ENCODE measurements around the gene DLG2.

DNA sequence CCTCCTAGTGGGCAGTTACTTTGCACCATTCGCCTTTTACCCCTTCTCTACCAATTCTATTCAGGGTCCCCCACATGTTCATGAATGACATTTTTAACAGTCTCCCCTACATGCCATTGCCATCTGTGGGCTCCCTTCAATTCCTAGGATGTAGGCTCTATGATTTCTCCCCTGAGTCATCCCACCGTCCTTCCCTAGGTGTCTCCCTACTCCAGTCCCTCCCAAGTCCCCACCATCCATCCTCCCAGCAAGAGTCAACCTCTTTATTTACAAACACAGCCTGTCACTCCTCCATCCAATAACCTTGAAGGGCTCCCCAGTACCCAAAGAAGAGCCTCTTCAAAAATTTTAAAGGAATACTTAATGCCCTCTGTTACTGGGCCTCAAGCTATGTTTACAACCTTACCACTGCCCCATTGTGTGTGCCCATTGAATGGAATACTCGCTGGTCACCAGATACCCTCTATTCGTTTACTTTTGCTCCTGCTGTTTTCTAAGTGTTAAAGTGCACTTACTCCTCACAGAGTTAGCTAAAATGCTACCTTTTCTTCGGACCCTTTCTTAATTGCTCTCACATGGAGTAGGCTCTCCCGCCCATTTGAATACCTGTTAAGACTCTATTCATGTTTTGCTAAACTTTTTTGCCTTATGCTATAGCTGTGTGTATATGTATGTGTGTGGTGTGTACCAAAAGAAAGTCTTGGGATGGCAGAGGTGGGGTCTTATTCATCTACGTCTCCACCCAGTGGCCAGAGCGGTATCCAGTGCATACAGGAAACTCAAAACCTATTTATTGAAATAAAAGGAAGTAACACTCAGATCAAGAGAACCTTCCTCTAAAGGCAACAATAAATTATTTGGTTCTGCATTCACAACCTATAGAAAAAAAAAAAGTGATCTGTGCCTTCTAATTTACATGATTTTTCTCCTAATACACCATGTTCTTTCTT lies 2105.2 kb downstream of the DLG2 start:
- TF ChIP-seq FOXJ2 (tag; IDR thresholded peaks at IDR 0.05), result no peak
- TF ChIP-seq, protein P1, sequence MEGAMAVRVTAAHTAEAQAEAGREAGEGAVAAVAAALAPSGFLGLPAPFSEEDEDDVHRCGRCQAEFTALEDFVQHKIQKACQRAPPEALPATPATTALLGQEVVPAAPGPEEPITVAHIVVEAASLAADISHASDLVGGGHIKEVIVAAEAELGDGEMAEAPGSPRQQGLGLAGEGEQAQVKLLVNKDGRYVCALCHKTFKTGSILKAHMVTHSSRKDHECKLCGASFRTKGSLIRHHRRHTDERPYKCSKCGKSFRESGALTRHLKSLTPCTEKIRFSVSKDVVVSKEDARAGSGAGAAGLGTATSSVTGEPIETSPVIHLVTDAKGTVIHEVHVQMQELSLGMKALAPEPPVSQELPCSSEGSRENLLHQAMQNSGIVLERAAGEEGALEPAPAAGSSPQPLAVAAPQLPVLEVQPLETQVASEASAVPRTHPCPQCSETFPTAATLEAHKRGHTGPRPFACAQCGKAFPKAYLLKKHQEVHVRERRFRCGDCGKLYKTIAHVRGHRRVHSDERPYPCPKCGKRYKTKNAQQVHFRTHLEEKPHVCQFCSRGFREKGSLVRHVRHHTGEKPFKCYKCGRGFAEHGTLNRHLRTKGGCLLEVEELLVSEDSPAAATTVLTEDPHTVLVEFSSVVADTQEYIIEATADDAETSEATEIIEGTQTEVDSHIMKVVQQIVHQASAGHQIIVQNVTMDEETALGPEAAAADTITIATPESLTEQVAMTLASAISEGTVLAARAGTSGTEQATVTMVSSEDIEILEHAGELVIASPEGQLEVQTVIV (CRISPR knock-in tag; IDR thresholded peaks at IDR 0.05; ENCODE audit: borderline replicate concordance), result no peak
- TF ChIP-seq, protein P2, sequence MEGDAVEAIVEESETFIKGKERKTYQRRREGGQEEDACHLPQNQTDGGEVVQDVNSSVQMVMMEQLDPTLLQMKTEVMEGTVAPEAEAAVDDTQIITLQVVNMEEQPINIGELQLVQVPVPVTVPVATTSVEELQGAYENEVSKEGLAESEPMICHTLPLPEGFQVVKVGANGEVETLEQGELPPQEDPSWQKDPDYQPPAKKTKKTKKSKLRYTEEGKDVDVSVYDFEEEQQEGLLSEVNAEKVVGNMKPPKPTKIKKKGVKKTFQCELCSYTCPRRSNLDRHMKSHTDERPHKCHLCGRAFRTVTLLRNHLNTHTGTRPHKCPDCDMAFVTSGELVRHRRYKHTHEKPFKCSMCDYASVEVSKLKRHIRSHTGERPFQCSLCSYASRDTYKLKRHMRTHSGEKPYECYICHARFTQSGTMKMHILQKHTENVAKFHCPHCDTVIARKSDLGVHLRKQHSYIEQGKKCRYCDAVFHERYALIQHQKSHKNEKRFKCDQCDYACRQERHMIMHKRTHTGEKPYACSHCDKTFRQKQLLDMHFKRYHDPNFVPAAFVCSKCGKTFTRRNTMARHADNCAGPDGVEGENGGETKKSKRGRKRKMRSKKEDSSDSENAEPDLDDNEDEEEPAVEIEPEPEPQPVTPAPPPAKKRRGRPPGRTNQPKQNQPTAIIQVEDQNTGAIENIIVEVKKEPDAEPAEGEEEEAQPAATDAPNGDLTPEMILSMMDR (IDR thresholded peaks at IDR 0.05 in 2 of 3, conservative IDR thresholded peaks at IDR 0.05 in 1 of 3; ENCODE audit: insufficient read depth in 2 of 3, low read depth in 1 of 3, low read length in 3 of 3), result peak in 2 of 3 experiments; percentile 17 to 35; a peak in 3 of 6 replicates

All from K562 (cell line).